Gastrocnemius medialis (tissue), 4 donors: Measurements from ENCODE around the gene VARS1. TPM values are rescaled to one million over a fixed set of nuclear protein-coding genes. Genes with fewer than 3 reads are reported as not detected.
A peak's percentile ranks its signal among the peaks of the same experiment; 100 is the strongest.
"Not testable (repeated sequence)": the region's sequence is repeated elsewhere in the genome, so short reads cannot be mapped to it uniquely, and the experiment has no call there.

Source experiments
- ATAC-seq, 2 donors: fragments of 150-250 bp; one replicate each; pipeline ENCODE4 v1.9.1; 2016
- DNase-seq, 2 donors: peaks; one replicate each; pipeline ENCODE4 v3.0.0-alpha.2; 2019
- H3K27ac ChIP-seq, 4 donors: fragments of 200-600 bp; sonication (generic); 1 replicate in 1 of 4; 2 replicates in 3 of 4; pipeline ENCODE4 v1.5.1; 2016 to 2018; ENCODE audit warnings: mild to moderate bottlenecking in 2 of 4, moderate library complexity in 1 of 4
- H3K27me3 ChIP-seq, 3 donors: fragments of 200-600 bp; sonication (generic) in 2 of 3; 1 replicate in 1 of 3; 2 replicates in 2 of 3; pipeline versions ENCODE4 v1.5.1 to v1.6.0; 2016 to 2019; ENCODE audit warnings: mild to moderate bottlenecking in 1 of 3, moderate library complexity in 1 of 3
- H3K36me3 ChIP-seq, 2 donors: fragments of 200-600 bp; sonication (generic) in 1 of 2; one replicate each; pipeline ENCODE4 v1.5.1; 2017 to 2018
- H3K4me1 ChIP-seq, 2 donors: fragments of 200-600 bp; sonication (generic) in 1 of 2; one replicate each; pipeline ENCODE4 v1.5.1; 2016 to 2017; ENCODE audit warnings: mild to moderate bottlenecking in 2 of 2
- H3K4me3 ChIP-seq, 4 donors: fragments of 200-600 bp; sonication (generic) in 3 of 4; 1 replicate in 1 of 4; 2 replicates in 3 of 4; pipeline ENCODE4 v1.5.1; 2016 to 2019; ENCODE audit warnings: mild to moderate bottlenecking in 2 of 4
- H3K9me3 ChIP-seq, 3 donors: fragments of 200-600 bp; sonication (generic) in 2 of 3; 1 replicate in 1 of 3; 2 replicates in 2 of 3; pipeline ENCODE4 v1.5.1; 2016 to 2019
- CTCF ChIP-seq, 5 experiments: fragments of 450-650 bp in 3 of 5; fragments of 200-600 bp in 2 of 5; sonication (generic) in 2 of 5; IDR thresholded peaks in 4 of 5; conservative IDR thresholded peaks in 1 of 5; 1 replicate in 4 of 5; 2 replicates in 1 of 5; pipeline ENCODE4 v1.5.1; 2016 to 2019; ENCODE audit warnings: antibody characterized with exemption in 5 of 5, mild to moderate bottlenecking in 3 of 5, moderate library complexity in 3 of 5
- POLR2A ChIP-seq, 2 donors: fragments of 450-650 bp; IDR thresholded peaks; one replicate each; pipeline ENCODE4 v1.6.1; 2017; ENCODE audit warnings: antibody characterized with exemption in 2 of 2, mild to moderate bottlenecking in 2 of 2, moderate library complexity in 2 of 2
- in situ Hi-C, 4 donors: fragments of 200-750 bp; cut with MboI; loops; one replicate each; pipeline versions ENCODE4 v1.15.0 to v1.8.0; 2017; ENCODE audit warnings: low sequenced_read_pairs in 4 of 4
- intact Hi-C: fragments of 100-400 bp; cut with DNase I; formaldehyde crosslinking; loops from one replicate; pipeline ENCODE4 v1.15.1; 2023; ENCODE audit warnings: low total_unique reads
- total RNA-seq, 4 donors: library from RNA; depleted of rRNA; stranded (reverse); fragments of >200 nt; gene quantifications; one replicate each; pipeline versions ENCODE4 v1.1.0 to v1.2.3, GENCODE V29; 2016

VARS1 gene
- total RNA-seq, 4 donors from 2014 or later: 39.2 to 102 (median 67.4) TPM

DNA sequence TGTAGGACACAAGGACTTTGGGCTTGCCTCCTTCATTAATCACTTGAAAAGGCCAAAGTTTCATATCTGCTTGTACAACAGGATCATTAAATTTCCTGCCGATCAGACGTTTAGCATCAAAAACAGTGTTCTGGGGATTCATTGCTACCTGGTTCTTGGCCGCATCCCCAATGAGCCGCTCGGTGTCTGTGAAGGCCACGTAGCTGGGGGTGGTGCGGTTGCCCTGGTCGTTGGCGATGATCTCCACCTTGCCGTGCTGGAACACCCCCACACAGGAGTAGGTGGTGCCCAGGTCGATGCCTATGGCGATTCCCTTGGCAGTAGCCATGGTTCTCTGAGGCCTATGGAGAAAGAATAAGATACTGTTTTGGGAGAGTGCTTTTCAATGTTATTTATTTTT is 16.1 kb upstream of the VARS1 start:
- ATAC-seq: no peak
- no peak overlapping the region for H3K27ac ChIP-seq
- intact Hi-C loops: no loop called here
- DNase-seq: no peak
- H3K27me3 ChIP-seq: no peaks in the 10 kb centered on the region
- H3K9me3 ChIP-seq: no peaks in the 10 kb centered on the region
- H3K36me3 ChIP-seq: no peaks in the 10 kb centered on the region
- H3K4me3 ChIP-seq: no peak overlapping the region
- TF ChIP-seq POLR2A (IDR thresholded peaks at IDR 0.05) (no peak), CTCF (IDR thresholded peaks at IDR 0.05 in 4 of 5, conservative IDR thresholded peaks at IDR 0.05 in 1 of 5) (no peak)
- peaks cover 13% of the 10 kb centered on the region in 2 donors for H3K4me1 ChIP-seq
- in situ Hi-C loops: loop anchor here in 1 of 4 donors (25.0 kb wide), 1 partner anchor 376 kb away; the partner anchor contains the start of genes AGER, AGPAT1, GPSM3 and PBX2

- peaks cover 15% of the 10 kb centered on the region in 2 donors for H3K4me1 ChIP-seq
- ATAC-seq, H3K4me3 ChIP-seq, DNase-seq, H3K27ac ChIP-seq, H3K27me3 ChIP-seq, intact Hi-C loops, H3K36me3 ChIP-seq, H3K9me3 ChIP-seq: not testable (repeated sequence)
- in situ Hi-C loops: loop anchor here in 1 of 4 donors (25.0 kb wide), 1 partner anchor 379 kb away; the partner anchor contains the start of genes AGER, AGPAT1, GPSM3 and PBX2
Measured at GRCh38 chr6:31808599-31808998, 13.0 kb upstream of the VARS1 start.

DNA sequence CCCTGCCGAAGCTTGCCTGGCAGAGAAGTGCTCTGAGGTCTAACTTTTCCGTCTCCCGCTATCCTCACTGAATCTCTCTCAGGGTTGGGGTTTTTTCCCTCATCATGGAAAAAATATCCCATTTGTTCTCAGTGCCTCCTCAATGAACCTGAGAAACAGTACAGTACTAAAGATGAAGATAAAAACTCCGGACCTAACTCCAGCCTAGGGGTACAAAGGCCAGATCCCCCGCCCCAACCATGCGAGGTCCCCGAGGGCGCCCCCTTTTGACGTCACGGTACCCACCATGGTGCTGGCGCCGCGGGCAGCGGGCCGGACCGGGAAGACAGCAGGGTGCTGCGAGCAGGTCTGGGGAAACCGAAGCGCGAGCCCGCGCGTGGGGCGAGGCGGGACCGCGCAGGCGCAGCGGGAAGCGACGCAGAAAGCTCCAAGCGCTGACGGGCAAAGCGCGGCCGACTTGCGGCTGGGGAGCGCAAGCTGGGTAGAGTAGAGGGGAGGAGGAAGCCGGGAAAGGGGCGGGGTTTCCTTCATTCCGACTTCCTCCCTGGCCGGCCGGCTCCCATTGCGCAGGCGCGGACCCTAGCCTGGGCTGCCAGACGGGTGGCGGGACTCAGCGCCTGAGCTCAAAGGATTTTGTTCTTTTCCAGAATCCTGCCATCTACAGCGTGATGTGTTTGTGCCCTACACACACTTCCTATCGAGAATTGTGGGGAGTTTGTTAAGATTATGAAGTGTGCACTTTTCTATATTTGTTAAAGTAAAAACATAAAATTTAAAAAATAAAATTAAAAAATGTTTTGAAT is 11.1 kb upstream of the VARS1 start, which contains the start of gene LSM2:
Gene LSM2, minus strand, starts transcription at position 497 of the 803 bp plus-strand sequence. Its CDS starts 209 bp downstream, at position 288.
- in situ Hi-C loops (loop anchor here in 1 of 4 donors (25.0 kb wide), 1 partner anchor 381 kb away; the partner anchor contains the start of genes AGER, AGPAT1, GPSM3 and PBX2), intact Hi-C loops (loop anchor here (1.0 kb wide), 1 partner anchor 10 kb away; no protein-coding TSS in a partner anchor)
- Histone ChIP-seq H3K27me3 (no peaks in the 10 kb centered on the region), H3K27ac (peak within 1 kb of the TSS; percentile 90 to 99 (median 95)), H3K4me3 (peak within 1 kb of the TSS; percentile 61 to 87 (median 78)), H3K9me3 (no peaks in the 10 kb centered on the region), H3K4me1 (peaks cover 9 to 12% of the 10 kb centered on the region in 2 donors), H3K36me3 (peaks cover 0 to 10% of the 10 kb centered on the region in 2 donors)
- TF ChIP-seq POLR2A (IDR thresholded peaks at IDR 0.05) (peak; percentile 90 to 93), CTCF (IDR thresholded peaks at IDR 0.05 in 4 of 5, conservative IDR thresholded peaks at IDR 0.05 in 1 of 5) (peak in 3 of 5 experiments; percentile 11 to 30 (median 20))
- DNase-seq (peak; percentile 98), ATAC-seq (peak; percentile 97 to 99)

GRCh38 chr6:31805939-31806469 is 10.5 kb upstream of the VARS1 start:
- TF ChIP-seq POLR2A (IDR thresholded peaks at IDR 0.05) (no peak), CTCF (IDR thresholded peaks at IDR 0.05 in 4 of 5, conservative IDR thresholded peaks at IDR 0.05 in 1 of 5) (no peak)
- ATAC-seq: peak in 1 of 2 donors; percentile 16
- in situ Hi-C loops: loop anchor here in 1 of 4 donors (25.0 kb wide), 1 partner anchor 381 kb away; the partner anchor contains the start of genes AGER, AGPAT1, GPSM3 and PBX2

GRCh38 chr6:31801031-31801927 is 5.7 kb upstream of the VARS1 start:
- H3K27ac ChIP-seq, H3K27me3 ChIP-seq, H3K4me3 ChIP-seq, H3K9me3 ChIP-seq, DNase-seq, intact Hi-C loops, ATAC-seq: not testable (repeated sequence)
- Histone ChIP-seq H3K36me3 (peaks cover 0 to 14% of the 10 kb centered on the region in 2 donors), H3K4me1 (peaks cover 16% of the 10 kb centered on the region in 2 donors)
- in situ Hi-C loops: loop anchor here in 1 of 4 donors (25.0 kb wide), 1 partner anchor 386 kb away; the partner anchor contains the start of genes AGER, AGPAT1, GPSM3 and PBX2

More at GRCh38 chr6:31805939-31806469, 10.5 kb upstream of the VARS1 start:
- H3K27me3 ChIP-seq: no peaks in the 10 kb centered on the region
- no peaks in the 10 kb centered on the region for H3K9me3 ChIP-seq
- no peak for DNase-seq
- H3K36me3 ChIP-seq: peaks cover 0 to 14% of the 10 kb centered on the region in 2 donors
- H3K4me3 ChIP-seq: peak overlapping the region; percentile 61 to 87 (median 78)
- peak overlapping the region; percentile 90 to 99 (median 95) for H3K27ac ChIP-seq
- peaks cover 9 to 12% of the 10 kb centered on the region in 2 donors for H3K4me1 ChIP-seq
- intact Hi-C loops: loop anchor here (1.0 kb wide), 1 partner anchor 10 kb away; no protein-coding TSS in a partner anchor
